HEK293 (cell line): ENCODE results near the gene FAM136A.
"Not testable (repeated sequence)": the region's sequence is repeated elsewhere in the genome, so short reads cannot be mapped to it uniquely, and the experiment has no call there.

Source experiments
- CTCF ChIA-PET: fragments of 350-600 bp; formaldehyde crosslinking; extraction: SDS; loops from one replicate; lab custom pipeline; 2021; ENCODE audit warnings: antibody characterized with exemption; lab: Yijun Ruan, JAX
- POLR2A ChIA-PET: fragments of 300-600 bp; formaldehyde crosslinking; extraction: SDS; loops from one replicate; lab custom pipeline; 2020; ENCODE audit warnings: antibody characterized with exemption, inconsistent platforms; lab: Yijun Ruan, JAX
- H3K27ac ChIP-seq: fragments of 200-500 bp; sonication (Bioruptor generic); 2 replicates; pipeline ENCODE4 v1.5.1; 2014; ENCODE audit warnings: low read depth, low read length, control low read depth, inconsistent platforms; ENCODE audit errors: extremely low read depth
- H3K36me3 ChIP-seq, 2 experiments: fragments of 200-500 bp in 1 of 2; sonication (Bioruptor generic) in 1 of 2; 1 replicate in 1 of 2; 2 replicates in 1 of 2; pipeline ENCODE4 v1.5.1; 2014 to 2017; ENCODE audit warnings: inconsistent platforms in 2 of 2, low read length in 2 of 2; ENCODE audit not compliant: control insufficient read depth in 2 of 2, insufficient read depth in 1 of 2
- H3K4me1 ChIP-seq: fragments of 200-500 bp; sonication (Bioruptor generic); 2 replicates; pipeline ENCODE4 v1.5.1; 2014; ENCODE audit warnings: mild to moderate bottlenecking, low read length, inconsistent platforms; ENCODE audit not compliant: control insufficient read depth, insufficient read depth
- H3K4me3 ChIP-seq: 2 replicates; pipeline ENCODE4 v1.5.1; 2011; ENCODE audit warnings: low read depth, mild to moderate bottlenecking, control low read depth, low read length, moderate library complexity
- H3K9me3 ChIP-seq: fragments of 200-500 bp; sonication (Bioruptor generic); 2 replicates; pipeline ENCODE4 v1.5.1; 2014; ENCODE audit warnings: low read depth, low read length, inconsistent platforms; ENCODE audit not compliant: control insufficient read depth, insufficient read depth
- BCL6B ChIP-seq: fragments of 450-650 bp; formaldehyde crosslinking; IDR thresholded peaks from 2 replicates; pipeline ENCODE4 v1.5.1; 2017; ENCODE audit warnings: missing biosample characterization, missing genetic modification characterization
- CTCF ChIP-seq: fragments of 450-650 bp; formaldehyde crosslinking; IDR thresholded peaks from 2 replicates; pipeline ENCODE4 v1.5.1; 2016; ENCODE audit warnings: missing biosample characterization, missing genetic modification characterization
- HOXA7 ChIP-seq: sonication (generic); formaldehyde crosslinking; IDR thresholded peaks from 2 replicates; pipeline ENCODE4 v1.8.1; 2022; ENCODE audit warnings: missing genetic modification reagents, borderline replicate concordance
- PRDM10 ChIP-seq: fragments of 450-650 bp; formaldehyde crosslinking; IDR thresholded peaks from 2 replicates; pipeline ENCODE4 v1.5.1; 2016; ENCODE audit warnings: missing biosample characterization, missing genetic modification characterization
- SCRT1 ChIP-seq: fragments of 450-650 bp; formaldehyde crosslinking; IDR thresholded peaks from 2 replicates; pipeline ENCODE4 v1.5.1; 2016; ENCODE audit warnings: missing biosample characterization, missing genetic modification characterization, borderline replicate concordance
- SCRT2 ChIP-seq: fragments of 450-650 bp; formaldehyde crosslinking; IDR thresholded peaks from 2 replicates; pipeline ENCODE4 v1.5.1; 2016; ENCODE audit warnings: missing biosample characterization, missing genetic modification characterization
- SETDB1 ChIP-seq: IDR thresholded peaks from one replicate; pipeline ENCODE4 v1.6.1; 2017; ENCODE audit warnings: mild to moderate bottlenecking, low read length, moderate library complexity, mixed read lengths; ENCODE audit not compliant: insufficient read length
- ZBTB20 ChIP-seq: fragments of 450-650 bp; formaldehyde crosslinking; IDR thresholded peaks from 2 replicates; pipeline ENCODE4 v1.5.1; 2016; ENCODE audit warnings: missing biosample characterization, missing genetic modification characterization
- ZFP3 ChIP-seq: fragments of 450-650 bp; formaldehyde crosslinking; IDR thresholded peaks from 2 replicates; pipeline ENCODE4 v1.5.1; 2016; ENCODE audit warnings: low read depth, missing biosample characterization, missing genetic modification characterization
- ZNF112 ChIP-seq: fragments of 450-650 bp; formaldehyde crosslinking; IDR thresholded peaks from 2 replicates; pipeline ENCODE4 v1.5.0; 2017; ENCODE audit warnings: missing biosample characterization, missing genetic modification characterization
- ZNF76 ChIP-seq: fragments of 450-650 bp; formaldehyde crosslinking; IDR thresholded peaks from 2 replicates; pipeline ENCODE4; 2016; ENCODE audit warnings: low read depth, missing biosample characterization, missing genetic modification characterization, borderline replicate concordance
- ZNF830 ChIP-seq: fragments of 450-650 bp; IDR thresholded peaks from 2 replicates; pipeline ENCODE4 v1.5.0; 2018; ENCODE audit warnings: missing biosample characterization, missing genetic modification characterization, low read depth, mild to moderate bottlenecking, moderate library complexity

Gene FAM136A

GRCh38 chr2:70302195-70302546 is 304 bp upstream of the FAM136A start:
- TF ChIP-seq CTCF (tag by site-specific recombination): 0 out of 2 replicates have a peak, but pooled peaks have one; percentile 8
- H3K27ac ChIP-seq, H3K4me3 ChIP-seq, H3K9me3 ChIP-seq, H3K4me1 ChIP-seq: not testable (repeated sequence)
- CTCF ChIA-PET: interaction anchor here (0.6 to 8.0 kb wide), 24 partner anchors 9 to 578 kb away, joined by 3 to 163 read pairs (median 4); partner anchors contain the start of genes C2orf42, MXD1 and SNRPG
- POLR2A ChIA-PET: interaction anchor here (1.0 to 3.8 kb wide), 5 partner anchors 9 to 388 kb away, joined by 3 to 49 read pairs (median 9); partner anchors contain the start of genes MXD1 and SNRPG
- H3K36me3 ChIP-seq: peaks cover 18 to 33% of the 10 kb centered on the region in 2 experiments

- ChIA-PET CTCF (interaction anchor here (0.6 to 5.9 kb wide), 9 partner anchors 7 to 430 kb away, joined by 3 to 63 read pairs (median 5); partner anchors contain the start of genes MXD1 and SNRPG), POLR2A (interaction anchor here (1.4 to 3.8 kb wide), 2 partner anchors 7 to 387 kb away, joined by 4 to 49 read pairs; partner anchors contain the start of genes MXD1 and SNRPG)
- peak overlapping the region; percentile 88 for H3K27ac ChIP-seq
- H3K4me3 ChIP-seq: peak overlapping the region; percentile 65
- peaks cover 6% of the 10 kb centered on the region; the same call in 1 of the 2 replicates for H3K4me1 ChIP-seq
- TF ChIP-seq ZNF830 (no peak), SCRT2 (tag by site-specific recombination) (peak; percentile 95), SCRT1 (peak; percentile 64; the same call in 1 of the 2 replicates)
- peaks cover 18 to 42% of the 10 kb centered on the region in 2 experiments for H3K36me3 ChIP-seq
- no peaks in the 10 kb centered on the region for H3K9me3 ChIP-seq
Measured at GRCh38 chr2:70300771-70301343, 1.0 kb downstream of the FAM136A start.

GRCh38 chr2:70297828-70298227 is 4.0 kb downstream of the FAM136A start:
- ChIA-PET CTCF (interaction anchor here (0.7 to 0.8 kb wide), 2 partner anchors 357 to 359 kb away, joined by 3 to 6 read pairs; no protein-coding TSS in a partner anchor), POLR2A (interaction anchor here (0.6 to 1.4 kb wide), 3 partner anchors 39 to 236 kb away, joined by 3 to 4 read pairs (median 3); partner anchors contain the start of gene PCYOX1)
- H3K36me3 ChIP-seq: peaks cover 18 to 45% of the 10 kb centered on the region in 2 experiments
- not testable (repeated sequence) for H3K9me3 ChIP-seq, H3K27ac ChIP-seq, H3K4me3 ChIP-seq, H3K4me1 ChIP-seq
- TF ChIP-seq BCL6B (tag by site-specific recombination): peak; percentile 84

GRCh38 chr2:70283500-70284191 is 18.2 kb downstream of the FAM136A start:
- POLR2A ChIA-PET: interaction anchor here (0.7 to 1.8 kb wide), 4 partner anchors 10 to 93 kb away, joined by 3 to 11 read pairs (median 3); partner anchors contain the start of genes C2orf42, PCYOX1 and SNRPG
- CTCF ChIA-PET: interaction anchor here (0.8 to 1.6 kb wide), 2 partner anchors 9 to 18 kb away, joined by 4 read pairs; partner anchors contain the start of genes FAM136A and SNRPG
- peaks cover 85 to 99% of the 10 kb centered on the region in 2 experiments for H3K36me3 ChIP-seq

More at GRCh38 chr2:70283500-70284191, 18.2 kb downstream of the FAM136A start:
- Histone ChIP-seq H3K4me3 (no peak overlapping the region), H3K9me3 (no peaks in the 10 kb centered on the region), H3K27ac (no peak overlapping the region), H3K4me1 (no peaks in the 10 kb centered on the region)
- TF ChIP-seq SETDB1 (no peak), ZBTB20 (tag by site-specific recombination) (no peak), HOXA7 (CRISPR knock-in tag) (no peak), ZNF76 (tag by site-specific recombination) (no peak), PRDM10 (0 out of 2 replicates have a peak, but pooled peaks have one; percentile 27), ZFP3 (tag by site-specific recombination) (no peak), ZNF112 (tag by site-specific recombination) (no peak)
